ENCODE data around the gene ZMPSTE24. TPM values are rescaled to one million over a fixed set of nuclear protein-coding genes. Genes with fewer than 3 reads are reported as not detected.
"Not testable (repeated sequence)": the region's sequence is repeated elsewhere in the genome, so short reads cannot be mapped to it uniquely, and the experiment has no call there.

The ZMPSTE24 gene
- 10 to 100 TPM; 26.1 to 36.4 TPM for total RNA-seq

DNA sequence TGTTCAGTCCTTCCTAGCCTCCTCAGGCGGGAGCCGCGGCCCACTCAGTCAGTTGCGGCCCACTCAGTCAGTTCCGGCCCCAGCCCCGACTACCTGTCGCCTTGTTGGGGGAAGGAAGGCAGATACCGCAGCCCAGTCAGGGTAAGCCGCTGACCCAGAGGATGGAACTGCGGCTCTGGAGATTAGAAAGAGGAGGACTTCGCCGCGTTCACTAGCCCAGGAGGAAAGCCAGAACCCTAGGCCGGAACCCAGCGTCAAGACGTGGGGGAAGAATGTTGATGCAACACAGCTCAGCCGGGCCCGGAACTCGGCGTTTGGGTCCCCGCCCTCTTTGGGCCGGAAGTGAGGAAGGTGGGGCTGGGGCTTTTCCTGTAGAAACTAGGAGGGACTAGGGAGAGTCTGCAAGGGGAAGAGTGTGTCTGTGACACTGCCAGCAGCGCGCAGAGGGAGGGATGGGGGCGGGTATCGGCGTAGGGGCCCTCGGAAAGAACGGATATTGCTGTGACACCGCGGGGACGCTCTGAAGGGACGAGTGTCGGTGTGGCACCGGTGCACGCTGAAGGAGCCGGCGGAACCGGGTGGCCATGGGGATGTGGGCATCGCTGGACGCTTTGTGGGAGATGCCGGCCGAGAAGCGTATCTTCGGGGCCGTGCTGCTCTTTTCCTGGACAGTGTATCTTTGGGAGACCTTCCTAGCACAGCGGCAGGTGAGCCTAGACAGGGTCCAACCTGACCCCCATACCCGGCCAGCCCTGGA is at the start of gene ZMPSTE24:
Gene ZMPSTE24 (plus strand): TSS at position 549 of the 757 bp plus-strand sequence. CDS start 36 bp downstream, at position 585.
- peaks cover 17% of the 10 kb centered on the region for H3K4me1 Mint-ChIP-seq
- ATAC-seq (replicated peaks): peak; percentile 94

DNA sequence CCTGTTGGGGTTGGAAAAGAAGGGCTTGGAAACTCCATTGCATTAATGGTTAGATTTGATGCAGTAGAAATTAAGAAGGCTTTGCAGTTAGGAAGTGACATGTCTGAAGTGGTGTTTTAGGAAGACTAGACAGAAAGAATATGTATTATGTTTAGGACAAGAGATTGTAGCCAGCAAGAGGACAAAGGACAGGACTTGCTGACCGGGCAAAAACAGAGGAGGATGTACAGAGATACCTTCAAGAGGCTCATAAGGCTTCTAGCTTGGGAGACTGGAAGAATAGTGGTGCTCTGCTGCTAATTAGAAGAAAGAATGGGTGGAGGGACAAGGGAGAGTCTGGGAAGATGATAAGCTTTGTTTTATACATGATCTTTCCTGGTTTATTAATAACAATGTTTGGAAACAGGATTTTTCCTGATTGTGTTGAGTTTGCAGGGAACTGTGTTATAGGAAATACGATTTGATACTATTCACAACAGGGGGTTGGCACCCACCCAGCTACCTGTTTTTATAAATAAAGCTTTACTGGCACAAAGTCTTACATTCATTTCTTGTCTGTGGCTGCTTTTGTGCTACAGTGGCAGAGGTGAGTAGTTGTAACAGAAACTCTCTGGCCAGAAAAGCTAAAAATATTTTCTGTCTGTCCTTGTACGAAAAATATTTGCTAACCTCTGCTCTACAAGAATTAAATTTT is 47.4 kb upstream of the ZMPSTE24 start:
- Mint-ChIP-seq H3K4me1 (peaks cover 19% of the 10 kb centered on the region), H3K4me3 (no peak overlapping the region), H3K9me3 (no peaks in the 10 kb centered on the region), H3K27ac (no peak overlapping the region), H3K27me3 (no peaks in the 10 kb centered on the region), H3K36me3 (ENCODE audit: low read depth) (peaks cover 100% of the 10 kb centered on the region)
- no peak for ATAC-seq (replicated peaks)

More for the DNA sequence above, at the start of gene ZMPSTE24:
- Mint-ChIP-seq H3K9me3 (no peaks in the 10 kb centered on the region), H3K27ac (peak within 1 kb of the TSS; percentile 99), H3K27me3 (no peaks in the 10 kb centered on the region), H3K4me3 (peak within 1 kb of the TSS; percentile 94), H3K36me3 (ENCODE audit: low read depth) (peaks cover 48% of the 10 kb centered on the region)

DNA sequence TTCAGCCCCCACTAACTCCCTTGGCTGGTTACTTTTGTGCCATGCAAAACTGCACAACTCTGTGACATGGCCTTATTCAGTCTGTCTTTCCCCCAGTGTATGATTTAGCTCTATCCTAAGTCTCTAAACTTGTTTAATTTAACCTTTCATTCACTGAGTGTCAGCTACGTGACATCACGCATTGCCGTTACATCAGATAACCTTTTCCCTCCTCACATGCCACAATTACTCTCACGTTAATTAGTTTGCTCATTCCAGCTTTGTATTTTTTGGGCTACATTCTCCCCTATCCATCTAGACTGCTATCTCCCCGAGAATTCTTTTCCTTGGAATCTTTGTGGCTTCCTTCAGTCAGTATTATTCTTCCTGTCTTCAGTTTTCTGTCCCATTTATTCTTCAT is 39.7 kb upstream of the ZMPSTE24 start:
- peaks cover 15% of the 10 kb centered on the region for H3K4me1 Mint-ChIP-seq
- ATAC-seq (replicated peaks): no peak

DNA sequence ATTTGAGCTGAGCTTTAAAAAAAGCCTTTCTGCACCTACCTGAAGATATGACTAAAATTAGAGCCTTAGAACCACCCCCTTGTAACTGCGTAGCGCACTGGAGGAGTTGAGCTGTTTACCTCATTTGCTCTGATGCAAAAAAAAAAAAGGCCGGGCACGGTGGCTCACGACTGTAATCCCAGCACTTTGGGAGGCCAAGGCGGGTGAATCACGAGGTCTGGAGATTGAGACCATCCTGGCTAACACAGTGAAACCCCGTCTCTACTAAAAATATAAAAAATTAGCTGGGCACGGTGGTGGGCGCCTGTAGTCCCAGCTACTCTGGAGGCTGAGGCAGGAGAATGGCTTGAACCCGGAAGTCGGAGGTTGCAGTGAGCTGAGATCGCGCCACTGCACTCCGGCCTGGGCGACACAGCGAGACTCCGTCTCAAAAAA is 36.5 kb upstream of the ZMPSTE24 start:
- peaks cover 86% of the 10 kb centered on the region for H3K36me3 Mint-ChIP-seq (ENCODE audit: low read depth)
- H3K27ac Mint-ChIP-seq; H3K4me1 Mint-ChIP-seq; H3K4me3 Mint-ChIP-seq; H3K9me3 Mint-ChIP-seq; H3K27me3 Mint-ChIP-seq; ATAC-seq (replicated peaks): not testable (repeated sequence)

More for the DNA sequence above, 39.7 kb upstream of the ZMPSTE24 start:
- H3K36me3 Mint-ChIP-seq (ENCODE audit: low read depth): peaks cover 90% of the 10 kb centered on the region
- H3K9me3 Mint-ChIP-seq: no peaks in the 10 kb centered on the region
- H3K27me3 Mint-ChIP-seq: no peaks in the 10 kb centered on the region
- H3K27ac Mint-ChIP-seq: no peak overlapping the region
- H3K4me3 Mint-ChIP-seq: no peak overlapping the region

DNA sequence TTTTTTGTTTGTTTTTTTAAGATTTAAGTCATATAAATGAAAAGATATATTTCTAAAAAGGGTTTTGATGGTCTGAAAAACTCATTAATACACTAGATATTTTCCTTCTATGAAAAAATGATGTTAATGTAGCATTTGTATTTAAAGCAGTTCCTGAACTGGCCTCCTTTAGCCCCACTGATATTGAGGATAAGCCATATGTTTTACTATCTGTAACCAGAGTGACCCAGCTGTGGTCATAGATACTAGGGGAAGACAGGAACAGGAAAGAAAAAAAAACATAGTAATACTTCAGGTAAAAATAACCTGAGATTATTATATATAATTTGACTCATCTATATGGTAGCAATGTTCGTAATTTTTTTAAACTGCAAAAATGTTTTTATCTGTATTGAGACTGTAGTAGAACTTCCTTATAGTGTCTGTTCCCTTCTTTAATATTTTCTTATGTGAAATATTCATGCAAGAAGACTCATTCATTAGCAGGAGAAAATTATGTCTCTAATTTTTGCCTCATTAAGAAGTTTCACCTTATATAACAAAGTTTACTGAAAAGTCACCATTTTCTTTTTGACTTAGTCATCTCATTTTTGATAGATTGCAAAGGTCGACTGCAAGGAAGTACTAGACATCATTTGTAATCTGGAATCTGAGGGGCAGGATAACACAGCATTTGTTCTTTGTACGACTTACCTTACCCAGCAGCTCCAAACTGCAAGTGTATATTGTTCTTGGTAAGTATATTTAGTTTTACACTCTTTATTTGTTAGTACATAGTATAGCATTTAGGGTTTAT is 35.9 kb upstream of the ZMPSTE24 start:
- Mint-ChIP-seq H3K9me3 (no peaks in the 10 kb centered on the region), H3K27ac (no peak overlapping the region), H3K36me3 (ENCODE audit: low read depth) (peaks cover 84% of the 10 kb centered on the region), H3K27me3 (no peaks in the 10 kb centered on the region), H3K4me3 (no peak overlapping the region), H3K4me1 (peaks cover 9% of the 10 kb centered on the region)
- no peak for ATAC-seq (replicated peaks)

DNA sequence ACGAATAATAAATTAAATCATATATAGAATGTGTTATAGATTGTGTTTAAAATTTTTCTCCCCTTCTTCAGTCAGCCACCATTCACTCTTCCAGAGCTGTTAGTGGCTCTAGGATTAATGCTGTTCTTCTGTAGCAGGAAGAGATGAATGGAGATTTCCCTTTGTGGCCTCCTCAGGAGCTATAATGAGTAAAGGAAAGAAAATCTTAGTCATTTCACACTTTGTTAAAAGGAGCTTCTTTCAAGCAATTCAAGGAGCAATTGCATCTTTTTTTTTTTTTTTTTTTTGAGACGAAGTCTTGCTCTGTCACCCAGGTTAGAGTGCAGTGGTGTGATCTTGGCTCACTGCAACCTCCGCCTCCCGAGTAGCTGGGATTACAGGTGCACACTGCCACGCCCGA is 34.0 kb upstream of the ZMPSTE24 start:
- Mint-ChIP-seq H3K36me3 (ENCODE audit: low read depth) (peaks cover 88% of the 10 kb centered on the region), H3K9me3 (no peaks in the 10 kb centered on the region), H3K27me3 (no peaks in the 10 kb centered on the region), H3K4me1 (peaks cover 4% of the 10 kb centered on the region), H3K4me3 (no peak overlapping the region), H3K27ac (no peak overlapping the region)
- ATAC-seq (replicated peaks): peak; percentile 93

DNA sequence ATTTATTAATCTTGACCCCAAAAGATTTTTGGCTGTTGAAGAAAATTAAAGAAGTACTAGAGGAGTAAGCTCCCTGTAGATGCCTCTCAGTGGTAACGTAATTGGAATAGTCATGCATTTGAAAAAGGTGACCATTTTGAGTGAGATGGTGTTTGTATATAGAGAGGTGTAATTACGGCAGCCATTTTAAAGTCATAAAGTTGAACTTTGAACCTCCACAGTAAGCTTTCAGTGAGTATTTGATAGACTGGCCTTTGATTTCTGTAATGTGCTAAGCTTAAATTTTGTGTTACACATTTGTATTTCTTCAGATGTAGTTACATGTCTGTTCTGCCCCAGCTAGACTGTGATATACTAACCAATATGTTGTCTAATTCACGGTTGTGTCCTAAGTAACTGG is 31.8 kb upstream of the ZMPSTE24 start:
- Mint-ChIP-seq H3K27me3 (no peaks in the 10 kb centered on the region), H3K36me3 (ENCODE audit: low read depth) (peaks cover 80% of the 10 kb centered on the region), H3K4me1 (no peaks in the 10 kb centered on the region), H3K4me3 (no peak overlapping the region), H3K9me3 (no peaks in the 10 kb centered on the region), H3K27ac (no peak overlapping the region)
- no peak for ATAC-seq (replicated peaks)

DNA sequence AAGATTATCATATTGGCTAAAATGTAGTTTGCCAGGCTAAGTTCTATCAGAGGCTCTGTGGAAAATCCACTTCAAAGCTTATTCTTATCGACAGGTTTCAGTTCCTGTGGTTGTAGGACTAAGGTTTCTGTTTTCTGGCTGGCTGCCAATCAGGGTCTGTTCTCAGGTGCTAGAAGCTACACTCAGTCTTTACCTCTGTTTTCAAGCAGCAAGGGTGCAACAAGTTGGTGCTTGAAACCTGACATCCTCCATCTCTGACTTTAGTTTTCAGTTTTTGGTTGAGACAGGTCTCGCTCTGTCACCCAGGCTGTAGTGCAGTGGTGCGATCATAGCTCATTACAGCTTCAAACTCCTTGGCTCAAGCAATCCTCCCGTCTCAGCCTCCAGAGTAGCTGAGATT is 25.6 kb upstream of the ZMPSTE24 start:
- Mint-ChIP-seq H3K27ac (no peak overlapping the region), H3K4me1 (no peaks in the 10 kb centered on the region), H3K27me3 (no peaks in the 10 kb centered on the region), H3K4me3 (no peak overlapping the region), H3K9me3 (no peaks in the 10 kb centered on the region), H3K36me3 (ENCODE audit: low read depth) (peaks cover 90% of the 10 kb centered on the region)
- ATAC-seq (replicated peaks): peak; percentile 75

DNA sequence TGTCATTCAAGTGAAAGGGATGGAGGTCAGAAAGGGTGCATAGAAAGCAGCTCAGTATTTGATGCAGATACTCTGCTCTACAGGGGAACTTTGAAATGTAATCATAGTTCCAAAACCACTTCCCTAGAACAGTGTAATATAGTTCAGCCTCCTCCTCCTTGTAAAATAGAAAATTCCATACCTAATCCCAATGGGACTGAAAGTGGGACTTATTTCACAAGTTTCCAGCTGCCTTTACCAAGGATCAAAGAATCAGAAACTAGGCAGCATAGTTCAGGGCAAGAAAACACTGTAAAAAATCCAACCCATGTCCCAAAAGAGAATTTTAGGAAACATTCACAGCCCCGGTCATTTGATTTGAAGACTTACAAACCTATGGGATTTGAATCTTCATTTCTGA is 18.4 kb upstream of the ZMPSTE24 start:
- peaks cover 30% of the 10 kb centered on the region for H3K4me1 Mint-ChIP-seq
- H3K36me3 Mint-ChIP-seq (ENCODE audit: low read depth): peaks cover 67% of the 10 kb centered on the region
- ATAC-seq (replicated peaks): no peak
- no peak overlapping the region for H3K4me3 Mint-ChIP-seq
- H3K27me3 Mint-ChIP-seq: no peaks in the 10 kb centered on the region
- peaks cover 3% of the 10 kb centered on the region for H3K9me3 Mint-ChIP-seq
- H3K27ac Mint-ChIP-seq: peak overlapping the region; percentile 55

DNA sequence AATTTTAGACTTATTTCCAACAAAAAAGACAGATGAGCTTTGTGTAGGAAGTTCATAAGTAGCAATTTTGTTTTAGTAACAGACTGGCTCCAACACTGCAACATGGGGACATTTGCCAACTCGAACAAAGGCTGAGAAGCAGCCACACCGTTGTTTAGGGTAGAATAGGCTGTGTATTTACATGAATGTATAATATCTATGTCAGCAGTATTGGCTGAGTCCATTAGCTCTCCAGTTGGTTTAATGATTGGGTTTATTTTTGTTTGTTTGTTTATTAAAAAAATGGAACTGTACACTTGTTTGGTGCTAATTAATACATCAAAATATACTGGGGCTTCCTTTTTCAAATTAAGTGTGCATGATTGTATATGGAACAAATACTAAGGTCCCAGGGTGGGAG is 17.6 kb upstream of the ZMPSTE24 start:
- peaks cover 3% of the 10 kb centered on the region for H3K9me3 Mint-ChIP-seq
- H3K4me3 Mint-ChIP-seq: no peak overlapping the region
- peaks cover 59% of the 10 kb centered on the region for H3K36me3 Mint-ChIP-seq (ENCODE audit: low read depth)
- H3K27ac Mint-ChIP-seq: peak overlapping the region; percentile 55
- no peak for ATAC-seq (replicated peaks)
- no peaks in the 10 kb centered on the region for H3K27me3 Mint-ChIP-seq
- peaks cover 30% of the 10 kb centered on the region for H3K4me1 Mint-ChIP-seq

DNA sequence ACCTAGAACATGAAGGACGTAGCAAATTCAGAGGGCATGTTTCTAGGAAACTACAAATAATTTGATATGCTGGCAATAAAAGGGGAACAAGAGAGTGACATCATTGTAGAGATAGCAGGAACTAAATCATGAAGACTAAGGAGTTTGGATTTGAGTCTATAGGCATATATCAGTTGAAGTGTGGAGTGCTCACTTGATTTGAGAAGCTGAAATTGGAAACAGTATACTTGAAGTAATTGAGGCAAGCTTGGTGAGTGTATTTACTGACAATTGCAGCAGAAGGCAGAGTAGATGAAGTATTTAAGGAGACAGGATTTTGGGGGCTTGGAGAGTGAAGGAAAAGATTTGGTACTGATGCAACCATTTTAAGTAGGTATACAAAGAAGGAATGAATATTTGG is 16.7 kb upstream of the ZMPSTE24 start:
- Mint-ChIP-seq H3K4me3 (peak overlapping the region; percentile 55), H3K36me3 (ENCODE audit: low read depth) (peaks cover 49% of the 10 kb centered on the region), H3K9me3 (peaks cover 3% of the 10 kb centered on the region), H3K27me3 (no peaks in the 10 kb centered on the region), H3K27ac (peak overlapping the region; percentile 81), H3K4me1 (peaks cover 30% of the 10 kb centered on the region)
- peak; percentile 55 for ATAC-seq (replicated peaks)

DNA sequence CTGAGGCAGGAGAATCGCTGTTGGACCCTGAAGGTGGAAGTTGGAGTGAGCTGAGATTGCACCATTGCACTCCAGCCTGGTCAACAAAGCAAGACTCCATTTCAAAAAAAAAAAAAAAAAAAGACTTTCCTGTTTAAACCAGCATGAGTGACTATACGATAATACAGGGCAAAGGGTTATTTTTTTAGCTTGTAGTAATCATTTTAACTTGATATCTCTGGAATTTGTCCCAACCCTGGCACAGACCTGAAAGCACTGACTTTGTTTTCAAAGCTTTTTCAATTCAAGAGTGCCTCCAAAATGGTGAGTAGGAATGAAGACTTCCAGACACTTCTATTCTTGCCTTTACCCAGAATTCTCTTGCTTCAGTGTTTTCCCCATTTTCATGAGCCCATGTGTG is 14.7 kb upstream of the ZMPSTE24 start:
- Mint-ChIP-seq H3K9me3 (peaks cover under 1% of the 10 kb centered on the region), H3K4me3 (no peak overlapping the region), H3K4me1 (peaks cover 26% of the 10 kb centered on the region), H3K27me3 (no peaks in the 10 kb centered on the region), H3K27ac (no peak overlapping the region), H3K36me3 (ENCODE audit: low read depth) (peaks cover 29% of the 10 kb centered on the region)
- no peak for ATAC-seq (replicated peaks)

DNA sequence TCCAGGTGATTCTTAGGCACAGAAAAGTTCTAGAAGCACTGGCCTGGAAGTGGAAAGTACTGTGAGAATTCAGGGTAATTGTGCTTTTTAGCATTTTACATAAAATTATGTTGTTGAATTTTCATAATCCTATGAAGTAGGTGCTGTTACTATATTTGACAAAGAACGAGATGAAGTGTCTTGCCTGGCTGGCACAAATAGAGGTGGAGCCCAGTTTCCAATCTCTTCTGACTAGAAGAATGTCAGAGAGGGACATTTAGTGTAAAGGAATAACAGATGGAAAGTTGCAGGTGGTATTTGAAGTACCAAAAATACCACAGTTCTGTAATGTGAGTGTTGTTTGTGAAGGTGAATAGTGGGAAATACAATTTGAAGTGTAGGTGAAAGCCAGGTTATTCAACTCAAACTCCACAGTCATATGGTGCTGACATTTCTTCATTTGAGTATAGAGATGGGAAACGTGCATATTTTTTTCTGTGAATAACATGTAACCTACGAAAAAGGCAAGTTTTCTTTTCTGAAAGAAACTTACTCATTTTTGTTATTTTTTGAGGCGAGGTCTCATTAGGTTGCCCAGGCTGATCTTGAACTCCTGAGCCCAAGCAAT is 13.8 kb upstream of the ZMPSTE24 start:
- no peak overlapping the region for H3K4me3 Mint-ChIP-seq

DNA sequence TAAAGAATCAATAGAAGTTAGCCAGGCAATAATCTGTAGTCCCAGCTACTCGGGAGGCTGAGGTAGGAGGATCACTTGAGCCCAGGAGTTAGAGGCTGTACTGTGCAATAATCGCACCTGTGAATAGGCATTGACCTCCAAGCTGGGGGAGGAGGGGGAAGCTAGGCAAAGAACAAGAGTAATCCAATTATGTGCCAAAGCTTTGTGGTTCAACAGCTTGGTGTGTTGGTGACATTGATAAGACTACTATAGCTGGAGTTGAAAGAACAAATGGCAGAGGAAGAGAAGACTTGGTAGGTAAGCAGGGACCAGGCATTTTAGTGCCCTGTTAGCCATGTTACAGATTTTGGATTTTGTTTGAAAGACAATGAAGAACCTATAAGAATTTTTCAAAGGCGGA is 12.3 kb upstream of the ZMPSTE24 start:
- H3K27ac Mint-ChIP-seq: no peak overlapping the region
- peaks cover 7% of the 10 kb centered on the region for H3K36me3 Mint-ChIP-seq (ENCODE audit: low read depth)
- H3K4me1 Mint-ChIP-seq: peaks cover 17% of the 10 kb centered on the region
- H3K9me3 Mint-ChIP-seq: no peaks in the 10 kb centered on the region
- no peaks in the 10 kb centered on the region for H3K27me3 Mint-ChIP-seq
- no peak for ATAC-seq (replicated peaks)
- H3K4me3 Mint-ChIP-seq: no peak overlapping the region

More for the DNA sequence above, 13.8 kb upstream of the ZMPSTE24 start:
- H3K36me3 Mint-ChIP-seq (ENCODE audit: low read depth): peaks cover 21% of the 10 kb centered on the region
- no peaks in the 10 kb centered on the region for H3K27me3 Mint-ChIP-seq
- ATAC-seq (replicated peaks): peak; percentile 30
- H3K9me3 Mint-ChIP-seq: no peaks in the 10 kb centered on the region
- peak overlapping the region; percentile 26 for H3K27ac Mint-ChIP-seq
- H3K4me1 Mint-ChIP-seq: peaks cover 20% of the 10 kb centered on the region

Data from activated T-helper 17 cell treated with anti-CD3 and anti-CD28 coated beads, Interleukin-2, amount 50 U/mL, for 72 hours (primary cell).